ENCODE data around the gene C5orf63. TPM values are rescaled to one million over a fixed set of nuclear protein-coding genes. Genes with fewer than 3 reads are reported as not detected.

C5orf63 gene
- total and polyA plus RNA-seq, 10 of the 15 experiments (the other 5 are each of a cell fraction or from before 2014, with no cell fraction given): 8.7 to 54.3 (median 11.9) TPM

- TF ChIP-seq CEBPZ (IDR thresholded peaks at IDR 0.05; ENCODE audit: low read depth, low read length) (no peak), ESRRA (IDR thresholded peaks at IDR 0.05; ENCODE audit: low read length) (no peak), E2F4 (IDR thresholded peaks at IDR 0.05; ENCODE audit: low read depth, low read length) (no peak)
Observed at GRCh38 chr5:127041571-127041970, 31.7 kb downstream of the C5orf63 start (continued).

- H3K4me2 ChIP-seq (ENCODE audit: control insufficient read depth, insufficient read depth): no peak overlapping the region
- BruUV-seq (replicated peaks): no TSS peak
- RAD21 ChIA-PET (ENCODE audit: unreplicated experiment): no interaction called here
- TF ChIP-seq E2F8 (IDR thresholded peaks at IDR 0.05; ENCODE audit: low read depth, partially characterized antibody) (no peak), NFXL1 (IDR thresholded peaks at IDR 0.05; ENCODE audit: borderline replicate concordance) (no peak), GABPA (IDR thresholded peaks at IDR 0.05; ENCODE audit: low read depth) (no peak), ZBTB33 (IDR thresholded peaks at IDR 0.05) (no peak), STAT1 (conservative IDR thresholded peaks at IDR 0.05) (no peak), ATF3 (IDR thresholded peaks at IDR 0.05; ENCODE audit: borderline replicate concordance, extremely low read depth, low read depth, low read length) (no peak), ZSCAN29 (IDR thresholded peaks at IDR 0.05) (no peak), MAX (IDR thresholded peaks at IDR 0.05; ENCODE audit: low read depth, low read length) (no peak)
Observed at GRCh38 chr5:127040796-127041520, 32.3 kb downstream of the C5orf63 start.

More at GRCh38 chr5:127040796-127041520, 32.3 kb downstream of the C5orf63 start:
- H3K36me3 ChIP-seq (ENCODE audit: control insufficient read depth in 2 of 2, insufficient read depth in 2 of 2, low read length in 1 of 2): no peaks in the 10 kb centered on the region
- H3K4me1 ChIP-seq (ENCODE audit: control insufficient read depth, insufficient read depth, low read length): no peaks in the 10 kb centered on the region
- H3K27me3 ChIP-seq (replicated peaks in 1 of 2; ENCODE audit: control insufficient read depth in 2 of 2, insufficient read depth in 2 of 2, low read length in 1 of 2): no peaks in the 10 kb centered on the region
- ATAC-seq (no peak), FAIRE-seq (no peak), DNase-seq (ENCODE audit: low read depth, low spot score) (no peak)
- H3K79me2 ChIP-seq (ENCODE audit: control insufficient read depth, insufficient read depth, low read length): no peaks in the 10 kb centered on the region
- H3K9ac ChIP-seq (ENCODE audit: control insufficient read depth, insufficient read depth, low read length): no peak overlapping the region
- intact Hi-C loops (cut with micrococcal nuclease; ENCODE audit: unreplicated experiment): loop anchor here (10.0 kb wide), 1 partner anchor 386 kb away; no protein-coding TSS in a partner anchor
- 75% methylated on average over 9 of the region's 9 CpGs for WGBS (ENCODE audit: insufficient coverage, insufficient replicate concordance, low lambda C conversion rate, missing lambda C conversion rate)
- no peaks in the 10 kb centered on the region for H3K9me3 ChIP-seq (replicated peaks; ENCODE audit: control insufficient read depth, insufficient read depth, low read length)
- ChIA-PET SMC1A (ENCODE audit: uncharacterized antibody, unreplicated experiment) (interaction anchor here (0.6 to 1.0 kb wide), 3 partner anchors 12 to 164 kb away, joined by 3 read pairs; no protein-coding TSS in a partner anchor), POLR2A (interaction anchor here (0.5 to 1.2 kb wide), 2 partner anchors 10 to 240 kb away, joined by 3 to 7 read pairs; no protein-coding TSS in a partner anchor), CTCF (no interaction called here)
- in situ Hi-C loops (cut with MboI): no loop called here
- H3K4me3 ChIP-seq: no peak overlapping the region
- no peak overlapping the region for H3K27ac ChIP-seq (ENCODE audit: control insufficient read depth, insufficient read depth)
- H2AFZ ChIP-seq (ENCODE audit: control insufficient read depth, low read depth, low read length): no peak overlapping the region
- H4K20me1 ChIP-seq (ENCODE audit: control insufficient read depth, insufficient read depth): no peaks in the 10 kb centered on the region

Data from GM12878 (cell line).